Endothelial cell of umbilical vein (primary cell): ENCODE data around the gene RAPGEF3. TPM values are rescaled to one million over a fixed set of nuclear protein-coding genes. Genes with fewer than 3 reads are reported as not detected.

Source experiments
- BruUV-seq: library from RNA; stranded (reverse); fragments of 400-500 nt; replicated peaks from 2 replicates; lab custom pipeline; 2021; lab: Mats Ljungman, UMichigan
- CTCF ChIA-PET: fragments of 300-600, 350-600 bp; sonication (Branson Sonifier 250); formaldehyde crosslinking; loops from one replicate; lab custom pipeline; 2021; ENCODE audit warnings: antibody characterized with exemption, inconsistent platforms; lab: Charles Lee
- POLR2A ChIA-PET: fragments of 300-600, 350-600 bp; sonication (Branson Sonifier 250); formaldehyde crosslinking; loops from one replicate; lab custom pipeline; 2021; ENCODE audit warnings: antibody characterized with exemption, inconsistent platforms; lab: Charles Lee
- DNase-seq: peaks from one replicate; pipeline ENCODE4 v3.0.0-alpha.2; 2011; ENCODE audit warnings: low read depth, low spot score
- FAIRE-seq: peaks from 2 replicates; lab custom pipeline; 2011; peaks lifted over from hg19 to GRCh38; lab: Jason Lieb, UNC
- H2AFZ ChIP-seq: 2 replicates; pipeline ENCODE4 v1.6.0; 2012; ENCODE audit warnings: low read depth, low read length, control low read depth, inconsistent platforms
- H3K27ac ChIP-seq: 2 replicates; pipeline ENCODE4 v1.5.1; 2011; ENCODE audit warnings: low read depth, mild to moderate bottlenecking, control low read depth, low read length, moderate library complexity; ENCODE audit not compliant: insufficient read depth
- H3K27me3 ChIP-seq, 2 experiments: 2 replicates each; pipeline versions ENCODE4 v1.6.0 to v1.6.1; 2011; ENCODE audit warnings: low read length in 2 of 2, mixed read lengths in 1 of 2; ENCODE audit not compliant: control insufficient read depth in 2 of 2, insufficient read depth in 2 of 2
- H3K36me3 ChIP-seq, 2 experiments: 2 replicates in 1 of 2; 3 replicates in 1 of 2; pipeline ENCODE4 v1.5.1; 2011; ENCODE audit warnings: low read length in 2 of 2, mild to moderate bottlenecking in 1 of 2, moderate library complexity in 1 of 2; ENCODE audit not compliant: control insufficient read depth in 2 of 2, insufficient read depth in 2 of 2; ENCODE audit errors: extremely low read depth in 1 of 2
- H3K4me1 ChIP-seq: 3 replicates; pipeline ENCODE4 v1.5.1; 2011; ENCODE audit warnings: mild to moderate bottlenecking, low read length; ENCODE audit not compliant: control insufficient read depth, insufficient read depth; ENCODE audit errors: extremely low read depth
- H3K4me2 ChIP-seq: 2 replicates; pipeline ENCODE4 v1.6.1; 2011; ENCODE audit warnings: low read length, control low read depth, mixed read lengths; ENCODE audit not compliant: insufficient read depth
- H3K4me3 ChIP-seq, 3 experiments: fragments of 200-600 bp in 1 of 3; sonication (generic), shearing (Covaris generic) in 1 of 3; replicated peaks in 1 of 3; 2 replicates each; pipeline ENCODE4 v1.5.1; 2011 to 2016; ENCODE audit warnings: control low read depth in 3 of 3, low read length in 3 of 3, mild to moderate bottlenecking in 2 of 3, inconsistent platforms in 1 of 3, low read depth in 1 of 3, moderate library complexity in 1 of 3; ENCODE audit not compliant: insufficient read depth in 1 of 3
- H3K79me2 ChIP-seq: 2 replicates; pipeline ENCODE4 v1.6.0; 2012; ENCODE audit warnings: low read length, inconsistent platforms; ENCODE audit not compliant: control insufficient read depth, insufficient read depth
- H3K9ac ChIP-seq: replicated peaks from 2 replicates; pipeline ENCODE3; 2011; ENCODE audit warnings: low read length, control low read depth; ENCODE audit not compliant: insufficient read depth; ENCODE audit errors: extremely low read depth
- H3K9me1 ChIP-seq: replicated peaks from 3 replicates; pipeline ENCODE4 v1.6.0; 2011; ENCODE audit warnings: mild to moderate bottlenecking, low read length; ENCODE audit not compliant: control insufficient read depth, insufficient read depth; ENCODE audit errors: extremely low read depth
- H3K9me3 ChIP-seq: replicated peaks from 2 replicates; pipeline ENCODE4 v1.5.1; 2012; ENCODE audit warnings: low read length, inconsistent platforms; ENCODE audit not compliant: control insufficient read depth, insufficient read depth
- H4K20me1 ChIP-seq: replicated peaks from 2 replicates; pipeline ENCODE3; 2011; ENCODE audit warnings: mild to moderate bottlenecking, low read length; ENCODE audit not compliant: control insufficient read depth, insufficient read depth; ENCODE audit errors: extremely low read depth
- EZH2 ChIP-seq: IDR thresholded peaks from 2 replicates; pipeline ENCODE4 v1.6.1; 2012; ENCODE audit warnings: borderline replicate concordance, low read depth, mild to moderate bottlenecking, moderate library complexity, low read length, inconsistent platforms; ENCODE audit not compliant: severe bottlenecking
- FOS ChIP-seq: IDR thresholded peaks from 2 replicates; pipeline ENCODE4 v1.6.1; 2011; ENCODE audit warnings: mild to moderate bottlenecking, low read length, moderate library complexity, borderline replicate concordance; ENCODE audit not compliant: insufficient read depth
- MYC ChIP-seq: IDR thresholded peaks from one replicate; pipeline ENCODE4 v1.6.1; 2011; ENCODE audit warnings: mild to moderate bottlenecking, low read depth, low read length
- POLR2A ChIP-seq: IDR thresholded peaks from 2 replicates; pipeline ENCODE4 v1.6.1; 2012; ENCODE audit warnings: low read depth, mild to moderate bottlenecking, control low read depth, low read length
- POLR2AphosphoS5 ChIP-seq: IDR thresholded peaks from 2 replicates; pipeline ENCODE4 v1.6.1; 2012; ENCODE audit warnings: low read depth, mild to moderate bottlenecking, control low read depth, low read length, moderate library complexity; ENCODE audit not compliant: insufficient read depth
- dilution Hi-C: fragments of 300-500 bp; cut with MboI; formaldehyde crosslinking; loops from one replicate; pipeline ENCODE4 v1.15.0; 2019; ENCODE audit warnings: low sequenced_read_pairs; ENCODE audit not compliant: extremely low pct_ligation_motif_present
- intact Hi-C: fragments of 100-400 bp; cut with micrococcal nuclease; formaldehyde crosslinking; loops from one replicate; pipeline ENCODE4 v1.10.0; 2022
- polyA plus RNA-seq, 4 experiments: library from polyadenylated mRNA; depleted of rRNA in 3 of 4; stranded (reverse) in 3 of 4; unstranded in 1 of 4; fragments of >200 nt; gene quantifications; 2 replicates each; pipeline versions ENCODE4 v1.2.1 to v1.2.3, GENCODE V29; 2011 to 2012; ENCODE audit warnings: missing spikeins in 1 of 4
- total RNA-seq: library from RNA; stranded (reverse); gene quantifications from 2 replicates; pipeline ENCODE4 v1.2.3, GENCODE V29; 2021
- TF ChIP-seq, protein P1 (sequence below), 2 donors: IDR thresholded peaks; 1 replicate in 1 of 2; 2 replicates in 1 of 2; pipeline ENCODE4 v1.5.1; 2011; ENCODE audit warnings: low read length in 2 of 2, mild to moderate bottlenecking in 2 of 2, moderate library complexity in 2 of 2, control low read depth in 1 of 2, inconsistent platforms in 1 of 2, low read depth in 1 of 2; ENCODE audit not compliant: insufficient read depth in 1 of 2; ENCODE audit errors: extremely low read depth in 1 of 2
- TF ChIP-seq, protein P2 (sequence below): IDR thresholded peaks from 2 replicates; pipeline ENCODE4 v1.6.1; 2011; ENCODE audit not compliant: insufficient read depth, insufficient read length

RAPGEF3 gene
- total and polyA plus RNA-seq, 2 donors (not counting 3 experiments of a cell fraction or from before 2014, with no cell fraction given), result 34.5 to 55.1 TPM

DNA sequence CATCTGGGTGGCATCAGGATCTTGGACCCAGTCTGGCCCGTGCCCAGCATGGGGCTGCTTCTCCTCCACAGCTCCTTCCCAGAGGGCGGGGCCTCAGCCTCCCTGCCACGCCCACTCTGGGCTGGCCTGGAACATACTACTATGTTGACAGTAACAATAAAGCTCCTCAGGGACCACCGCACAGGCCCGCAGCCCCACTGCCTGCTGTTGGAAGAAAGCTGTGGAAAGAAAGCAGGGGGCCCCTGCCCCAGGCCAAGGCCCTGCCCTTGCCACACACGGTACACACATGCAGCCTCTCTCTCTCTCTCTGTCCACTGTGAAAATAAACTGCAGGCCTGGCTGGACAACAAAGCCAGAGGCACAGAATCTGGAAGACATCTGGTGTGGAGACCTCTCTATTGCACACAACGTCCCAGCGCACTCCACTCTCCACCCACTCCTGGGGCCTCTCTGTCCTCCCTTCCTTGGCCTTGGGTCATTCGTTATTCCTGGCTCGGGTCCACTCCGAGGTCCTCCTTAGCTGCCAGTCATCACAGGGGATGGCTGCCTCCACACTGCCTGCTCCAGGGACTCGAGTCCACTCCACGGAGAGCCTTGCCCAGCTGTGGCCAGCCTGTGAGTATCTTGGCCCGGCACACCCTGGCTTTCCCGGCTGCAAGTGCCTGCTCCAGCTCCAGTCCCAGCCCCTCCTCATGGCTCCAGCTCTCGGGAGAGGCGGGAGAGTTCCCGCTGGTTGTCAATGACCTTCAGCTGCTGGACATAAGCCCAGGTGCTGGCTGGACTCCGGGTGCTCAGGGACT is 21.6 kb downstream of the RAPGEF3 start:
- Histone ChIP-seq H3K79me2 (no peaks in the 10 kb centered on the region), H3K9ac (no peak overlapping the region), H4K20me1 (no peaks in the 10 kb centered on the region), H3K4me1 (peaks cover 14% of the 10 kb centered on the region), H3K4me3 (no peak overlapping the region), H3K9me3 (no peaks in the 10 kb centered on the region), H3K36me3 (peaks cover 0 to 16% of the 10 kb centered on the region in 2 experiments), H3K27me3 (no peaks in the 10 kb centered on the region), H3K27ac (no peak overlapping the region), H3K4me2 (no peak overlapping the region), H2AFZ (no peak overlapping the region), H3K9me1 (no peaks in the 10 kb centered on the region)
- FAIRE-seq, result peak; percentile 62
- dilution Hi-C loops (no loop called here), intact Hi-C loops (no loop called here)
- BruUV-seq, result TSS peak; percentile 8
- TF ChIP-seq EZH2 (no peak), FOS (no peak), POLR2AphosphoS5 (no peak), MYC (no peak), POLR2A (no peak)
- TF ChIP-seq, protein P1, sequence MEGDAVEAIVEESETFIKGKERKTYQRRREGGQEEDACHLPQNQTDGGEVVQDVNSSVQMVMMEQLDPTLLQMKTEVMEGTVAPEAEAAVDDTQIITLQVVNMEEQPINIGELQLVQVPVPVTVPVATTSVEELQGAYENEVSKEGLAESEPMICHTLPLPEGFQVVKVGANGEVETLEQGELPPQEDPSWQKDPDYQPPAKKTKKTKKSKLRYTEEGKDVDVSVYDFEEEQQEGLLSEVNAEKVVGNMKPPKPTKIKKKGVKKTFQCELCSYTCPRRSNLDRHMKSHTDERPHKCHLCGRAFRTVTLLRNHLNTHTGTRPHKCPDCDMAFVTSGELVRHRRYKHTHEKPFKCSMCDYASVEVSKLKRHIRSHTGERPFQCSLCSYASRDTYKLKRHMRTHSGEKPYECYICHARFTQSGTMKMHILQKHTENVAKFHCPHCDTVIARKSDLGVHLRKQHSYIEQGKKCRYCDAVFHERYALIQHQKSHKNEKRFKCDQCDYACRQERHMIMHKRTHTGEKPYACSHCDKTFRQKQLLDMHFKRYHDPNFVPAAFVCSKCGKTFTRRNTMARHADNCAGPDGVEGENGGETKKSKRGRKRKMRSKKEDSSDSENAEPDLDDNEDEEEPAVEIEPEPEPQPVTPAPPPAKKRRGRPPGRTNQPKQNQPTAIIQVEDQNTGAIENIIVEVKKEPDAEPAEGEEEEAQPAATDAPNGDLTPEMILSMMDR (IDR thresholded peaks at IDR 0.05; ENCODE audit: extremely low read depth in 1 of 2, insufficient read depth in 1 of 2, low read depth in 1 of 2, low read length in 2 of 2), result no peak
- TF ChIP-seq, protein P2, sequence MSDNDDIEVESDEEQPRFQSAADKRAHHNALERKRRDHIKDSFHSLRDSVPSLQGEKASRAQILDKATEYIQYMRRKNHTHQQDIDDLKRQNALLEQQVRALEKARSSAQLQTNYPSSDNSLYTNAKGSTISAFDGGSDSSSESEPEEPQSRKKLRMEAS, result no peak
- CTCF ChIA-PET, result interaction anchor here (1.0 to 10.4 kb wide), 10 partner anchors 21 to 205 kb away, joined by 3 to 385 read pairs (median 6); partner anchors contain the start of genes RAPGEF3 and SLC48A1
- peak; percentile 14 for DNase-seq
- POLR2A ChIA-PET, result interaction anchor here (1.5 kb wide), 1 partner anchor 101 kb away, joined by 3 read pairs; no protein-coding TSS in a partner anchor
